NCI-H1092 (cell line): Measurements from ENCODE around the gene NAV2.
A peak's percentile ranks its signal among the peaks of the same experiment; 100 is the strongest.

ENCODE experiments used
- DNase-seq: peaks from one replicate; lab custom pipeline; 2025; lab: John Stamatoyannopoulos, UW

NAV2 gene

DNA sequence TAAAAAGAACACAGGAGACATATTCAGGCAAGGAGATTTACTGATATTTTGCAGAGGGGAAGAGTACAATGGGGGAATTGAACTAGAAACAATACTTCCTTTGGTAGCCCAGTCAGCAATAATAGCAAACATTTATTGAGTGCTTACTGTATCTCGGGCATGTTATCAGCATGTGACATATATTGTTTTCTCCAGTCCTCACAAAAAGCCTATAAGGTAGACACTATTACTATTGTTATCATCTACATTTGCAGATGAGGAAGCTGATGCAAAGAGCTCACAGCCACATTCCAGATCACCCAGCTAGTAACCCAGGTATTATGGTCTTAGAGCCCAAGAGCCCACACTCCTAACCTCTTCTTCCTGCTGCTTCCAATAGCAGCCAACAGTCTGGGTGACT, 27.9 kb downstream of the NAV2 start:
- DNase-seq, result no peak

GRCh38 chr11:19742588-19743292, 30.1 kb downstream of the NAV2 start:
- DNase-seq, result peak; percentile 50

DNA sequence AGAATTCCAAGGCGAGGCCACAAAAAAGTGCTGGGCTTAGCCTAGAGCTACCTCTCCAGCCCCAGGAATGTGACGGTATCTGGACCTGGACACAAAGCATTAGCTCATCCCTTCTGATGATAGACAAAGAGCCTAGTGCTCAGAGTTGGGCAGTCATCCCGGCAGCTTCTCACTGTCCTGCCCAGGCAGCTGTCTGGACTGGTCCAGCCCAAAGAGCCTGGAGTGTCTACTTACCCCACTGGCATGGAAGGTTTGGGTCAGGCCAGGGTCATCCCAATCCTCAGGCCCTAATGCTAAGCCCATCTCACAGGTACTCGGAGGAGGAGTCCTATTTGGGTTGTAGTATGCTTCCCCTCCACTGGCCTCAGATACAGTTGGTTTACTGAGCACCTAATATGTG, 31.0 kb downstream of the NAV2 start:
- DNase-seq, result no peak

DNA sequence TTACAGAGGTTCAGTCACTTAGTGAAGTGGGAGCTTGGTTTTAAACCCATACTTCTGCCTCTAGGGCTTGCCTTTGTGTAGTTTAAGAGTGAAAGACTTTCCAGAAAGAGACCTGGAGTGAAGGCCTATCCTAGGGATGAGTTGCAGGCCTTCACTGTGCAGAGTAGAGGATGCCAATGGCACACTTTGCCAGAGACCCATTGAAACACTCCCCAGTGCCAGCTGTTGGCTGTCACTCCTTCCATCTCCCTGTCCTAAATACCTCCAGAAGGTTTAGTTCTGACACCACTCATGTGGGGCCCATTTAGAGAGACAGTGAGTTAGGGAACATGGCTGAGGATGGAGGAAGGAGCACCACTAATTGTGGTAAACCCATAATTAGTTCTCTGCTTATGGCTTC, 31.5 kb downstream of the NAV2 start:
- no peak for DNase-seq

DNA sequence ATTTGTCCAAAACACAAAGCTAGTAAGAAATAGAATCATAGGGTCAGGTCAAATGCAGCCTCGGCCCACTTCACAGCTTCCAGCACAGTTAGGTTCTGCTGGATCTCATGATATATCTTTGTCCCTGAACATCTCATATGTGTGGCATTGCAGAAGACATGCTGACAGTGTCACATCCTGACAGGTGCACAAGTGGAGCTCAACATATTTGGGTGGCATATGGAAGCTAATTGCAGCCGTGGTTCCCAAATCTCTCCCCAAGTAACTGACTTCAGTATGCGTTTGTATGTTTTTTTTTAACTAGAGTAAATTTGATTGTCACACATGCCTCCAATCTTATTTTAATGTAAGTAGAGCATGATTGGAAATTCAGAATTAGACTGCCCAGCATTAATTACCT, 33.4 kb downstream of the NAV2 start:
- DNase-seq, result no peak

DNA sequence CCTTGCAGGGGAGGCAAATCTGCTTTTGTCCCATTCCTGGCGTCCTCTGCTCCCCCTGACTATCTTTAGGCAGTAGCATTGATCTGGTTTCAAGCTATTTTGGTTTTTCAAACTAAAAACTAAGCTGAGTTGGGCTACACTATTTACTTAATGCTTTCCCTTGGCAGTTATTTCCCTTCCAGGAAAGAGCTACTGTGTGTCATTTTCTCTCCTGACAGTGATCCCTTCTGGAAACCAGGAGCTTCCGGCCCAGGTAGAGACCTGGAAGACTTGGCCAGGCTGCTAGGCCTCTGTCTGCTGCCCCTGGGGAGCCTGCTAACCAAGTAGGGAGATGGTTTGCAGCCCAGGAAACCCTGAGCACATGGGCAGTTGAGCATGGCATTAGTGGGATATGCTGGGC, 35.0 kb downstream of the NAV2 start:
- DNase-seq, result no peak

DNA sequence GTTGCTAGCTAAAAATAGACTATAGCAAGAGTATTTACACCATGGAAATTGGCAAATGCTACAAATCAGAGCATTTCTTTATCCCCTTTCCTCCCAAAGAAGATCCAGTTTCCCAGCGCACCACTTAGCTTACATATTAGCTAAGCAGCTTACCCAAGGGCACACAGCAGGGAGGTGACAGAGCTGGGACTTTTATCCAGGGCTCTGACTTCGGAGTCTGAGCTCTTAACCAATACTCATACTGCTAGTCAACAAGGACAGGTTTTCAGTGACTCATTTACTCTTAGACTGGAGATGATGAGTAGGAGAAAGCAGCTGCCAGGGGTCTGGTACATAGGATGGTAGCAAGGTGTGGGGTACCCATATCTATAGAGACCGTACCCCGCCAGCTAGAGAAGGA, 38.4 kb downstream of the NAV2 start:
- no peak for DNase-seq

GRCh38 chr11:19753451-19754106, 40.9 kb downstream of the NAV2 start:
- DNase-seq, result no peak

GRCh38 chr11:19756675-19757475, 44.2 kb downstream of the NAV2 start:
- no peak for DNase-seq

DNA sequence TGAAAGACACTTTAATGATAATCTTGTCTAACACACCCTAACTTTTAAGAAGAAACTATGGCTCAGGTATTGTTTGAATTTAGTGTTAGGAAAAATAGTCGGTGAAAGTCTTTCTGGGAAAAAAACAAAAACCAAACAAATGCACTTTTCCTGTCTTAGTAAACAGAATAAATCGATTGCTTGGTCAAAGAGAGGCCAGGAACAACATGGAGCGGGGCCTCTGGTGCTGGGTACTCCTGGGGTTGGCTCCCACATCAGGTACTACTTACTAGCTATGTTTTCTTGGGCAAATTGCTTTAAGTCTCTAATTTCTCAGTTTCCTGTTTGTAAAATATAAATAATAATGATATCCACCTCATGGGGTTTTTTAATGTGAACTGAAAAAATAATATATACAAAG, 46.8 kb downstream of the NAV2 start:
- DNase-seq, result no peak

DNA sequence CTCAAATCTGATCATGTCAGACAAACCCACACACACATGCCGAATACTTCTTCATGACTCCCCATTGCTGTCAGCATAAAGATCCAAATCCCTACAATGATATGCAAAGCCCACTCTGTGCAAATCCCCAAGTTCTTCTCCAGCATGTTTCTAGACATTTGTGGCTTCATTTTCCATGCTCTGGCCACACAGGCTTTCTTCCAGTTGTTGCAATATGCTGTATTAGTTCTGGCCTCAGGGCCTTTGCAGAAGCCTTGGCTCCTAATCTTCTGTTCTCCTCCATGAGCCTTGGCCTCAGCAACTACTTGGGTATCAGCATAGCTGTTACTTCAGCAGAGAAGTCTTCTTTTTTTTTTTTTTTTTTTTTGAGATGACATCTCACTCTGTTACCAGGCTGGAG, 49.6 kb downstream of the NAV2 start:
- no peak for DNase-seq

- DNase-seq, result no peak
Observed at GRCh38 chr11:19763330-19763729, 50.7 kb downstream of the NAV2 start.

DNA sequence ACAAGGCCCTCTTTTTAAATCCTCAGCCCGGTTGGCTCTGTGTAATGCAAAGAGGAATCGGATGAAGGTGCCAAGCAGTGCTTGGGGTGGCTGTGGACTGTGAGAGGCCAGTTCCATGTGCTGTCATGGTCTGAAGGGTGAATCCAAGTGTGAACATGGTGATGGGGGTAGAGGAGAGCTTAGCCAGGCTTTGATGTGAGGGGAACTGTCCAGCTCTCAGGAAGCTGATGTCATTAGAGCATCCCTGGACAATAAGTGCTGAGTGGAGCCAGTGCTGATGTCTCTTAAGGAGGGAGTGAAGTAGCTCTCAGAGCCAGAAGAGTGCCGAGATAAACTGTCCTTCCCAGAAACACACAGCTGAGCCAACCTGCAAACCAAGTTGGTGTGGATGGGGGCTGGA, 53.6 kb downstream of the NAV2 start:
- no peak for DNase-seq

GRCh38 chr11:19766810-19767209, 54.2 kb downstream of the NAV2 start:
- no peak for DNase-seq

GRCh38 chr11:19767627-19768151, 55.1 kb downstream of the NAV2 start:
- no peak for DNase-seq

GRCh38 chr11:19768197-19768596, 55.6 kb downstream of the NAV2 start:
- no peak for DNase-seq

GRCh38 chr11:19768815-19769214, 56.2 kb downstream of the NAV2 start:
- DNase-seq, result no peak

GRCh38 chr11:19769820-19770219, 57.2 kb downstream of the NAV2 start:
- DNase-seq, result no peak

GRCh38 chr11:19770277-19770676, 57.6 kb downstream of the NAV2 start:
- no peak for DNase-seq

DNA sequence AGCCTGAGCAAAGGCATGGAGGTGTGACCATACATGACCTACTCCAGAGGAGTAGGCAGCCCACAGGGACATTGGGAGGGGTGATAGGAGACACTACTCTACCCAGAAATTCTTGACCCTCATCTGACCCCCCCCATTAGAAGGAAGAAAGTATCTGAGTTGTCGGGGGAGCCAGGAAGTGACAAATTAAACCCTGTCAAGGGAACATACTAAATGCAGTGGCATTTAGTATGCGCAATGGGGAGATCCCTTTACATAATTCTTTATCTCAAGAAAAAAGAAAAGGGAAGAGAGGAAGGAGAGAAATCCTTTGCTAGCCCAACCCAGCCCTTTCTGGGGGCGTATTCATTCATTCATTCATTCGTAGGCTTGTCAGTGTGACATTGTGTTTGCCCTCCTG, 58.8 kb downstream of the NAV2 start:
- no peak for DNase-seq

- DNase-seq, result no peak
Observed at GRCh38 chr11:19772480-19772879, 59.8 kb downstream of the NAV2 start.

- no peak for DNase-seq
Observed at GRCh38 chr11:19774329-19774728, 61.7 kb downstream of the NAV2 start.
